Measurements from ENCODE around the gene CD8A. TPM values are rescaled to one million over a fixed set of nuclear protein-coding genes. Genes with fewer than 3 reads are reported as not detected.
"Not testable (repeated sequence)": the region's sequence is repeated elsewhere in the genome, so short reads cannot be mapped to it uniquely, and the experiment has no call there.

Gene CD8A
- polyA plus RNA-seq (2011; rRNA removed) (not detected in 2 replicates), polyA minus RNA-seq (2011; rRNA and poly(A)+ RNA removed) (0.09 TPM in 1 of 2 replicates, not detected in the other)

- no peak within 1 kb of the TSS for H3K4me3 ChIP-seq (ENCODE audit: low read depth, low read length)
- no peak for TF ChIP-seq CTCF (IDR thresholded peaks at IDR 0.05; ENCODE audit: low read depth, low read length)
- ChIA-PET CTCF (interaction anchor here (0.6 to 1.0 kb wide), 2 partner anchors 17 to 1270 kb away, joined by 3 to 8 read pairs; no protein-coding TSS in a partner anchor), POLR2A (no interaction called here)
- peaks cover 63% of the 10 kb centered on the region for H3K27me3 ChIP-seq (ENCODE audit: control insufficient read depth, insufficient read depth, low read length)
- no peak for DNase-seq (ENCODE audit: low read depth, low spot score)
- H3K9me3 ChIP-seq (ENCODE audit: control insufficient read depth, insufficient read depth, low read length), result peaks cover 4% of the 10 kb centered on the region; the same call in 1 of the 2 replicates
- H3K27ac ChIP-seq (ENCODE audit: low read depth, low read length), result no peak within 1 kb of the TSS
Measured at GRCh38 chr2:86790676-86791572, at the start of gene CD8A. CD8A (minus strand) TSS chr2:86790913; CDS start chr2:86790825, 88 bp downstream.

- DNase-seq (ENCODE audit: low read depth, low spot score); POLR2A ChIA-PET; H3K27me3 ChIP-seq (ENCODE audit: control insufficient read depth, insufficient read depth, low read length); H3K4me3 ChIP-seq (ENCODE audit: low read depth, low read length); H3K9me3 ChIP-seq (ENCODE audit: control insufficient read depth, insufficient read depth, low read length); CTCF ChIA-PET; H3K27ac ChIP-seq (ENCODE audit: low read depth, low read length): not testable (repeated sequence)
Measured at GRCh38 chr2:86839871-86840548, 49.3 kb upstream of the CD8A start.

- H3K27me3 ChIP-seq (ENCODE audit: control insufficient read depth, insufficient read depth, low read length); CTCF ChIA-PET; POLR2A ChIA-PET; H3K4me3 ChIP-seq (ENCODE audit: low read depth, low read length); DNase-seq (ENCODE audit: low read depth, low spot score); H3K27ac ChIP-seq (ENCODE audit: low read depth, low read length); H3K9me3 ChIP-seq (ENCODE audit: control insufficient read depth, insufficient read depth, low read length): not testable (repeated sequence)
Measured at GRCh38 chr2:86839455-86839854, 48.7 kb upstream of the CD8A start.

- DNase-seq (ENCODE audit: low read depth, low spot score); POLR2A ChIA-PET; H3K27me3 ChIP-seq (ENCODE audit: control insufficient read depth, insufficient read depth, low read length); H3K4me3 ChIP-seq (ENCODE audit: low read depth, low read length); H3K9me3 ChIP-seq (ENCODE audit: control insufficient read depth, insufficient read depth, low read length); CTCF ChIA-PET; H3K27ac ChIP-seq (ENCODE audit: low read depth, low read length): not testable (repeated sequence)
Measured at GRCh38 chr2:86837714-86838113, 47.0 kb upstream of the CD8A start.

- H3K4me3 ChIP-seq (ENCODE audit: low read depth, low read length), result 0 out of 2 replicates have a peak overlapping the region, but pooled peaks have one; percentile 10
- peak; percentile 38 for DNase-seq (ENCODE audit: low read depth, low spot score)
- CTCF ChIA-PET; H3K27me3 ChIP-seq (ENCODE audit: control insufficient read depth, insufficient read depth, low read length); POLR2A ChIA-PET; H3K9me3 ChIP-seq (ENCODE audit: control insufficient read depth, insufficient read depth, low read length); H3K27ac ChIP-seq (ENCODE audit: low read depth, low read length): not testable (repeated sequence)
Measured at GRCh38 chr2:86836915-86837695, 46.4 kb upstream of the CD8A start.

GRCh38 chr2:86835548-86835889, 44.8 kb upstream of the CD8A start:
- H3K4me3 ChIP-seq (ENCODE audit: low read depth, low read length); H3K27me3 ChIP-seq (ENCODE audit: control insufficient read depth, insufficient read depth, low read length); DNase-seq (ENCODE audit: low read depth, low spot score); CTCF ChIA-PET; POLR2A ChIA-PET; H3K27ac ChIP-seq (ENCODE audit: low read depth, low read length); H3K9me3 ChIP-seq (ENCODE audit: control insufficient read depth, insufficient read depth, low read length): not testable (repeated sequence)

GRCh38 chr2:86833315-86833714, 42.6 kb upstream of the CD8A start:
- no peak for TF ChIP-seq CTCF (IDR thresholded peaks at IDR 0.05; ENCODE audit: low read depth, low read length)
- no peaks in the 10 kb centered on the region for H3K27me3 ChIP-seq (ENCODE audit: control insufficient read depth, insufficient read depth, low read length)

More at GRCh38 chr2:86833315-86833714, 42.6 kb upstream of the CD8A start:
- H3K27ac ChIP-seq (ENCODE audit: low read depth, low read length), result no peak overlapping the region
- no peak overlapping the region for H3K4me3 ChIP-seq (ENCODE audit: low read depth, low read length)
- CTCF ChIA-PET, result no interaction called here
- no peaks in the 10 kb centered on the region for H3K9me3 ChIP-seq (ENCODE audit: control insufficient read depth, insufficient read depth, low read length)
- DNase-seq (ENCODE audit: low read depth, low spot score), result no peak
- POLR2A ChIA-PET, result no interaction called here

Measured in AG04450 (cell line).